Subcutaneous abdominal adipose tissue (tissue), 5 donors: ENCODE data around the gene CCNA1.

Experiments used
- H3K27ac ChIP-seq: one replicate; pipeline ENCODE4 v1.7.0; 2013; ENCODE audit warnings: low read depth, mild to moderate bottlenecking, inconsistent platforms, low read length, moderate library complexity
- H3K27me3 ChIP-seq, 5 donors: one replicate each; pipeline ENCODE4 v1.7.0; 2013; ENCODE audit warnings: low read length in 5 of 5, inconsistent platforms in 1 of 5; ENCODE audit not compliant: control insufficient read depth in 5 of 5, insufficient read depth in 4 of 5
- H3K36me3 ChIP-seq, 5 donors: one replicate each; pipeline ENCODE4 v1.7.0; 2013; ENCODE audit warnings: low read length in 5 of 5; ENCODE audit not compliant: control insufficient read depth in 5 of 5, insufficient read depth in 5 of 5
- H3K4me1 ChIP-seq, 5 donors: one replicate each; pipeline ENCODE4 v1.7.0; 2013; ENCODE audit warnings: low read length in 5 of 5, mild to moderate bottlenecking in 3 of 5, moderate library complexity in 1 of 5; ENCODE audit not compliant: control insufficient read depth in 5 of 5, insufficient read depth in 5 of 5
- H3K4me3 ChIP-seq, 5 donors: one replicate each; pipeline ENCODE4 v1.7.0; 2013; ENCODE audit warnings: low read length in 5 of 5, low read depth in 1 of 5
- H3K9ac ChIP-seq, 5 donors: one replicate each; pipeline ENCODE4 v1.7.0; 2013; ENCODE audit warnings: low read length in 5 of 5, mild to moderate bottlenecking in 4 of 5, moderate library complexity in 3 of 5
- H3K9me3 ChIP-seq, 5 donors: one replicate each; pipeline ENCODE4 v1.7.0; 2013; ENCODE audit warnings: low read length in 5 of 5; ENCODE audit not compliant: control insufficient read depth in 5 of 5
- donor health status: healthy.
- donor health status: healthy.
- donor health status: healthy.
- donor health status: healthy.
- donor health status: healthy.

CCNA1 gene

DNA sequence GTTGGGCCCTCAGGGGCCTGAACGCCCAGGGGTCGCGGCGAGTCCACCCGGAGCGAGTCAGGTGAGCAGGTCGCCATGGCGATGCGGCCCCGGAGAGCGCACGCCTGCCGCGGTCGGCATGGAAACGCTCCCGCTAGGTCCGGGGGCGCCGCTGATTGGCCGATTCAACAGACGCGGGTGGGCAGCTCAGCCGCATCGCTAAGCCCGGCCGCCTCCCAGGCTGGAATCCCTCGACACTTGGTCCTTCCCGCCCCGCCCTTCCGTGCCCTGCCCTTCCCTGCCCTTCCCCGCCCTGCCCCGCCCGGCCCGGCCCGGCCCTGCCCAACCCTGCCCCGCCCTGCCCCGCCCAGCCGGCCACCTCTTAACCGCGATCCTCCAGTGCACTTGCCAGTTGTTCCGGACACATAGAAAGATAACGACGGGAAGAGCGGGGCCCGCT, at the start of gene CCNA1:
Gene CCNA1 (plus strand): TSS at position 390 of the 439 bp plus-strand sequence. CDS start 562 bp downstream, outside the sequence.
- H3K4me1 ChIP-seq: peaks cover 0 to 29% (median 28%) of the 10 kb centered on the region in 5 donors
- no peak within 1 kb of the TSS for H3K9ac ChIP-seq
- no peak within 1 kb of the TSS for H3K27ac ChIP-seq
- peaks cover 10 to 35% (median 28%) of the 10 kb centered on the region in 5 donors for H3K27me3 ChIP-seq
- H3K4me3 ChIP-seq: peak within 1 kb of the TSS in 4 of 5 donors; percentile 50 to 69 (median 62)
- H3K36me3 ChIP-seq: no peaks in the 10 kb centered on the region
- H3K9me3 ChIP-seq: no peaks in the 10 kb centered on the region

DNA sequence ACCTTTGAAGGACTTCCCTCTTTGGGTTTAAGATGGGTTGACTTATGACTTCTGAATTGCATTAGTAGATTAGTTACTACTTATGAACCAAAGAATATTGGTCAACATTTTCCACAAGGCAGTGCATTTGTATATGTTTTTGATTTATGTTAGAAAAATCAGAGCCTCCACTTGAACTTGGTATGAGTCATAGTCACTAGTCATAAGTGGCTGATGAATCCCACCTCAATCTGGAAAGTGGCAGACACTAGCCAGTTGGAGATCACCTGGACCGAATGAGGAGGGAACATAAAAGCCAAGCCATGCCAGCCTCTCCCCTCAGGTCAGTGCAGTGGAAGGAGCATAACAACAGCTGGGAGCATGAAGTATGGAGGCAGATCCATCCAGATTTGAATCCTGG, 46.8 kb upstream of the CCNA1 start:
- Histone ChIP-seq H3K9me3 (no peaks in the 10 kb centered on the region), H3K4me3 (no peak overlapping the region), H3K36me3 (no peaks in the 10 kb centered on the region), H3K4me1 (no peaks in the 10 kb centered on the region), H3K27me3 (peaks cover 0 to 4% (median 0%) of the 10 kb centered on the region in 5 donors), H3K27ac (no peak overlapping the region), H3K9ac (no peak overlapping the region)

DNA sequence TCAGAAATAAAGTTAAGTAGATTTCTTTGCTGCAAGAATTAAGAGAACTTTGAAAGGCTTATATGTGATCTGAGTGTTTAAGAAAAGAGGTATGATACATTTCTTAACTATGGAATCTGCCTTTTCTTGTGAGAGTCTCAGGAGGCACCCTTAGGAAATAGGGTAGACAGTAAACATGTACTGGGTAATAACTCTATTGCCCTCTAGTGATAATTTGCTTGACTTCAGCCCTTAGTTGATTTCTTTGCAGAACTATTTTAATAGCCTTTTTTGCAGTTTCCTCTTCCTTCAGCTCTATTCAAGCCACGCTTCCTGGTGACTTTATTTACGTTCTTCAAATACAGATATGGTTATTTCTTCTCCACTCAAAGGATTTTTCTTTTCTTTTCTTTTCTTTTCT, 37.0 kb upstream of the CCNA1 start:
- H3K4me1 ChIP-seq: no peaks in the 10 kb centered on the region
- H3K4me3 ChIP-seq: no peak overlapping the region
- H3K9me3 ChIP-seq: no peaks in the 10 kb centered on the region
- H3K9ac ChIP-seq: no peak overlapping the region
- H3K36me3 ChIP-seq: no peaks in the 10 kb centered on the region
- no peak overlapping the region for H3K27ac ChIP-seq
- peaks cover 0 to 3% (median 0%) of the 10 kb centered on the region in 5 donors for H3K27me3 ChIP-seq

DNA sequence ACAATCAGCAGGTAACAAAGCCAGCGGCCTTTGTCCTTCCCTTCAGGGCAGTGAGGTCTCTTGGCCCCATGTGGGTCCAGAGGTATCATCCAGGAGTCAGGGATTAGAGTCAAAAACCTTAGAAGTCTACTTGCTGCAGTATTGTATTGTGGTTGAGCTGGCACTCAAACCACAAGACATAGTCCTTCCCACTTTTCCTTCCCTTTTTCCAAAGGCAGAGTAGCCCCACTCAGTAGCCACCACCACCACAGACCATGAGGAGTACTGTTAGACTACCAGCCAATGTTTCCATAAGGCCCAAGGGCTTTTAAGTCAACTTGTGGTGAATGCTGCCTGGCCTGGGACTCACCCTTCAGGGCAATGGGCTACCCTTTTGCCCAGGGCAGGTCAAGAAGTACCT, 27.1 kb upstream of the CCNA1 start:
- no peaks in the 10 kb centered on the region for H3K36me3 ChIP-seq
- H3K9ac ChIP-seq: no peak overlapping the region
- H3K4me3 ChIP-seq: no peak overlapping the region
- no peaks in the 10 kb centered on the region for H3K4me1 ChIP-seq
- no peaks in the 10 kb centered on the region for H3K9me3 ChIP-seq
- no peaks in the 10 kb centered on the region for H3K27me3 ChIP-seq
- H3K27ac ChIP-seq: no peak overlapping the region

DNA sequence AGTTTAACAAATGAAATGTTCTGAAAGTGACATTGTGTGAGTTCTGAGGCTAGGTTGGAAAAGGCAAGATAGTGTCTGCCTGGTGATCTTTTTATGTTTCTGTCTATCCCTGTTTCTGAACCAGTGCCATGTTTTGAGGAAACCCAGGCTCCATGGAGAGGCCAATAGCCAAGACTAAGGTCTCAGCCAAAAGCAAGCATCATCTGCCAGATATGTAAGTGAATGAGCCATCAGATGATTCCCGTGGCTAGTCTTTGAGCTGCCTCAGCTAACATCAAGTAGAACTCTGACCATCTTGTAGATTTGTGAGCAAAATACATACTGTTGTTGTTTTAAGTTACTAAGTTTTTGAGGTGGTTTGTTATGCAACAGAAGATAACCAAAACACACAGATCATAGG, 19.6 kb upstream of the CCNA1 start:
- no peak overlapping the region for H3K27ac ChIP-seq
- no peaks in the 10 kb centered on the region for H3K9me3 ChIP-seq

DNA sequence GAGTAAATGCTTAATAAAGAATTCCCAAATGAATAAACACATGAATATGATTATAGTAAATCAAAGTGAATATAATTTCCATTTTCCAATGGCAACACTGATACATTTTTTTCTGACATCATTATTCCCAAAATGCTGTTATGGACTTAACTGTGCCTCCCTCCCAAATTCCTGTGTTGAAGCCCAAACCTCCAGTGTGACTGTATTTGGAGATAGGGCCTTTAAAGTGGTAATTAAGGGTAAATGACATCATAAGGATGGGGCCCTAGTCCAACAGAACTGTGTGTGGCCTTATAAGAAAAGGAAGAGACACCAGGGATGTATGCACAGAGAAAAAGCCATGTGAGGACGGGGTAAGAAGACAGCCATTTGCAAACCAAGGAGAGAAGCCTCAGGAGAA, 19.1 kb upstream of the CCNA1 start:
- H3K9ac ChIP-seq: no peak overlapping the region

More for the DNA sequence above, 19.6 kb upstream of the CCNA1 start:
- no peak overlapping the region for H3K4me3 ChIP-seq
- no peaks in the 10 kb centered on the region for H3K36me3 ChIP-seq
- H3K9ac ChIP-seq: no peak overlapping the region
- H3K27me3 ChIP-seq: no peaks in the 10 kb centered on the region
- peaks cover 0 to under 1% (median 0%) of the 10 kb centered on the region in 5 donors for H3K4me1 ChIP-seq

DNA sequence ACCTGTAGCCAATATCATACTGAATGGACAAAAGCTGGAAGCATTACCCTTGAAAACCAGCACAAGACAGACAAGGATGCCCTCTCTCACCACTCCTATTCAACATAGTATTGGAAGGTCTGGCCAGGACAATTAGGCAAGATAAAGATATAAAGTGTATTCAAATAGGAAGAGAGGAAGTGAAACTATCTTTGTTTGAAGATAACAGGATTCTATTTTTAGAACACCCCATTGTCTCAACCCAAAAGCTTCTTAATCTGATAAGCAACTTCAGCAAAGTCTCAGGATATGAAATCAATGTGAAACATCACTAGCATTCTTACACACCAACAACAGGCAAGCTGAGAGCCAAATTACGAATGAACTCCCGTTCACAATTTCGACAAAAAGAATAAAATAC, 17.8 kb upstream of the CCNA1 start:
- Histone ChIP-seq H3K27me3 (no peaks in the 10 kb centered on the region), H3K4me1 (peaks cover 0 to 5% (median 0%) of the 10 kb centered on the region in 5 donors), H3K4me3 (no peak overlapping the region), H3K36me3 (no peaks in the 10 kb centered on the region), H3K9me3 (no peaks in the 10 kb centered on the region), H3K27ac (no peak overlapping the region), H3K9ac (no peak overlapping the region)

More for the DNA sequence above, 19.1 kb upstream of the CCNA1 start:
- peaks cover 0 to 5% (median 0%) of the 10 kb centered on the region in 5 donors for H3K4me1 ChIP-seq
- no peak overlapping the region for H3K27ac ChIP-seq
- H3K27me3 ChIP-seq: no peaks in the 10 kb centered on the region
- no peaks in the 10 kb centered on the region for H3K9me3 ChIP-seq
- no peaks in the 10 kb centered on the region for H3K36me3 ChIP-seq
- no peak overlapping the region for H3K4me3 ChIP-seq

DNA sequence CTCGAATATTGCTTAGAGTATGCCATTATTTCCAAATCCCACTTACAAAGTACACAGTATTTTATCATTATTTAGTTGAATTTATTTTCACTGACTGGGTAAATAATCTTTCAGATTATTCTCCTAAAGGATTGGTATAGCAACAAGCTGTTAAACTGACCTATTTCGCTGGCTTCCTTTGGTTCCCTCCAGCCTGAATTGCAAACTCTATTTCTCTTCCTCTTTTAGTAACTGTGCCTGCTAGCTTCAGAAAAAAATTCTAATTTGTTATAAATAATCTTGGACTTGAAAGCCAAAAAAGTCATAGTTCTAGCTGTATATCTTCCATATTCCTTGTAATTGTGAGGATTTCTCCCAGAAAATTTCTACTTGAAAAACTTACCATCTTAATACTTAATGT, 15.0 kb upstream of the CCNA1 start:
- Histone ChIP-seq H3K4me3 (no peak overlapping the region), H3K9ac (no peak overlapping the region), H3K27ac (no peak overlapping the region), H3K9me3 (no peaks in the 10 kb centered on the region), H3K27me3 (no peaks in the 10 kb centered on the region), H3K36me3 (no peaks in the 10 kb centered on the region), H3K4me1 (peaks cover 0 to 5% (median 0%) of the 10 kb centered on the region in 5 donors)

DNA sequence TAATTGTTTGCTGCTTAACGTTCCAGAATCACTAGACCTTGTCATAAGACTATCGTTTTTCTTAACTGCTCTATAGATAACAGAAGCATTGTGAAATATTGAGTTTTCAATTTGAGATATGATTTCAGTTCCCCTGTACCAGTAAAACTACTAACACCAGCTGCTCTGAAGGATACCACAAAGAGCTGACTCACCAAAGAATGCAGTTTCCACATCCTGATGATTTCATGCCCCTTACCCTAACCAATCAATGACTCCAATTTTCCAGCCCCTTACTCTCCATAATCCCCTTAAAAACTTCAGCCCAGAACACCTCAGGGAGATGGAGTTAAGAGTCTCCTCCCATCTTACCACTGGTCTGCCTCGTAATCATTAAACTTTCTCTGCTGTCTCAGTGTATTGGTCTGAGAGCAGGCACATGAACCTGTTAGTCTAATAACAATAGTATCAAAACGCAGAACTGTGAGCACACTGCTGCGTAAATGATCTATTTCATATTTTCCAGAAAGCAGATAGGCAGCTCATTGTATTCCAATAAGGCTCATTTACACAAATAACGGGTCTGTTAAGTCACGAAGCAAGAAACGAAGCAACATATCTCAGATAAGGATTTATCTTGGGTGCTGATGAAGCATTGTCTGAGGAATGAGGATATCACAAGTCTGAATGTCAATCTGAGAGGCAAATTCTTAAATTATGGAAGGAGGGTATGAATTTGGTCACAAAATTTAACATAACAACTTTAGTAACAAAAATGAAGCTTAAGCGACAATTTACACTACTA, 14.1 kb upstream of the CCNA1 start:
- peaks cover 0 to 5% (median 0%) of the 10 kb centered on the region in 5 donors for H3K4me1 ChIP-seq
- H3K27me3 ChIP-seq: no peaks in the 10 kb centered on the region
- no peak overlapping the region for H3K9ac ChIP-seq
- no peak overlapping the region for H3K4me3 ChIP-seq
- H3K36me3 ChIP-seq: no peaks in the 10 kb centered on the region
- no peaks in the 10 kb centered on the region for H3K9me3 ChIP-seq
- no peak overlapping the region for H3K27ac ChIP-seq

DNA sequence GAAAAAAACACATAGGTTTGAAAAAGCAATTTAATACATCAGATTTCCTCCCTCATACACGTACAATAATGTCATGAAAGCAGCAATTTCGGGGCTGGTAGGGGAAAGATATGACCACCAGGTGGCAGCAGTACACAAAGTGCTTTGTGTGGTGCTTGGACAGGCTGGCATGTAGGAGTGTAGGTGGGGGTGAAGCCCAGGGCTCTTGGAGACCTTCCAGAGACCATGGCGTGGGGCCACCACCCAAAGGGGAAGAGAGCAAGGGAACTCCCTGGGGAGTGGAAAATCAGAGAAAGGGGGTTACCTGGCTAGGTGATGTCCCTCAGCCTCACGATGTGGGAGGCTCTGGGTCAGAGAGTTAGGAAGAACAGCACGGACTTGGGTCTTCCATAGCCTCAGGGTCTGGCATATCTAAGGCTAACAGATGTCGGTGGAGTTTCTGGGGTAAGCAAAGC, 11.8 kb upstream of the CCNA1 start:
- no peaks in the 10 kb centered on the region for H3K27me3 ChIP-seq
- H3K4me3 ChIP-seq: no peak overlapping the region
- H3K9ac ChIP-seq: no peak overlapping the region
- no peak overlapping the region for H3K27ac ChIP-seq
- H3K4me1 ChIP-seq: peaks cover 0 to 5% (median 0%) of the 10 kb centered on the region in 5 donors
- H3K9me3 ChIP-seq: peaks cover 0 to 2% (median 0%) of the 10 kb centered on the region in 5 donors
- H3K36me3 ChIP-seq: no peaks in the 10 kb centered on the region
